ENCODE data around the gene KCTD7. TPM values are rescaled to one million over a fixed set of nuclear protein-coding genes. Genes with fewer than 3 reads are reported as not detected.

The KCTD7 gene
- polyA plus RNA-seq, 2 of the 4 experiments (the other 2 are of a cell fraction), result 9.7 to 10.3 TPM

GRCh38 chr7:66693331-66693730 lies 64.7 kb downstream of the KCTD7 start (continued):
- TF ChIP-seq ZFP36 (IDR thresholded peaks at IDR 0.05; ENCODE audit: borderline replicate concordance, partially characterized antibody) (no peak), CBX8 (IDR thresholded peaks at IDR 0.05) (no peak), GATA3 (IDR thresholded peaks at IDR 0.05; ENCODE audit: borderline replicate concordance) (no peak), RFX5 (IDR thresholded peaks at IDR 0.05) (no peak), KDM1A (IDR thresholded peaks at IDR 0.05; ENCODE audit: low read depth) (no peak), PHF8 (IDR thresholded peaks at IDR 0.05; ENCODE audit: borderline replicate concordance, low read depth) (no peak), FOSB (CRISPR knock-in tag; IDR thresholded peaks at IDR 0.05) (no peak)

Other genes starting within 250 kb of the KCTD7 start
- gene RABGEF1, start 111.9 kb downstream of the KCTD7 start, polyA plus RNA-seq (2011; rRNA removed), result 22.4 and 22.6 TPM in 2 replicates
- 16.0 to 16.8 TPM (median 16.2 TPM) in 3 replicates for gene RABGEF1, start 111.9 kb downstream of the KCTD7 start, polyA plus RNA-seq (2017; fragmentation: RNase III; extraction: RNeasy Plus Mini Kit Qiagen cat#74134 plus additional on column Dnase treatment)